Left lung (tissue), 10 donors: ENCODE results near the gene PREP. TPM values are rescaled to one million over a fixed set of nuclear protein-coding genes. Genes with fewer than 3 reads are reported as not detected.
A peak's percentile ranks its signal among the peaks of the same experiment; 100 is the strongest.
"Not testable (repeated sequence)": the region's sequence is repeated elsewhere in the genome, so short reads cannot be mapped to it uniquely, and the experiment has no call there.

Experiments used
- ATAC-seq: fragments of 200-7000 bp; cut with Tn5 transposase; one replicate; pipeline ENCODE4 v1.9.1; 2020; ENCODE audit warnings: moderate library complexity
- DNase-seq, 4 donors: peaks; one replicate each; pipeline ENCODE4 v3.0.0-alpha.2; 2013 to 2020
- H3K27ac ChIP-seq, 2 donors: fragments of 200-600 bp; sonication (generic) in 1 of 2; one replicate each; pipeline versions ENCODE4 v1.5.0 to v1.8.0; 2020 to 2021
- H3K27me3 ChIP-seq, 2 donors: fragments of 200-600 bp; sonication (generic) in 1 of 2; one replicate each; pipeline versions ENCODE4 v1.5.0 to v1.8.0; 2020 to 2021
- H3K36me3 ChIP-seq, 2 donors: fragments of 200-600 bp; sonication (generic) in 1 of 2; one replicate each; pipeline versions ENCODE4 v1.5.0 to v1.8.0; 2020 to 2021
- H3K4me1 ChIP-seq, 2 donors: fragments of 200-600 bp; one replicate each; pipeline ENCODE4 v1.8.0; 2021
- H3K4me3 ChIP-seq, 2 donors: fragments of 200-600 bp; sonication (generic) in 1 of 2; one replicate each; pipeline versions ENCODE4 v1.5.0 to v1.8.0; 2020 to 2021; ENCODE audit warnings: mild to moderate bottlenecking in 1 of 2
- H3K9me3 ChIP-seq, 2 donors: fragments of 200-600 bp; sonication (generic) in 1 of 2; one replicate each; pipeline versions ENCODE4 v1.5.0 to v1.8.0; 2020 to 2021
- CTCF ChIP-seq, 2 donors: fragments of 200-600 bp; sonication (generic) in 1 of 2; IDR thresholded peaks; one replicate each; pipeline versions ENCODE4 v1.5.0 to v1.8.0; 2021; ENCODE audit warnings: antibody characterized with exemption in 2 of 2
- intact Hi-C, 2 donors: fragments of 100-400 bp; cut with DNase I; formaldehyde crosslinking; loops; one replicate each; pipeline versions ENCODE4 v1.11.2 to v1.14.2; 2022
- polyA plus RNA-seq, 6 donors: library from polyadenylated mRNA; unstranded; fragments of 120-200 nt; gene quantifications; one replicate each; pipeline ENCODE4 v1.2.1, GENCODE V29; 2013; ENCODE audit not compliant: insufficient read length in 6 of 6
- total RNA-seq, 2 donors: library from RNA; stranded (reverse); fragmentation: NEBNext Ultra II Directional; extraction: Animal tissue kit (Norgen Biotek cat#: 25700); gene quantifications; one replicate each; pipeline ENCODE4 v1.2.1, GENCODE V29; 2021
- donor health status: DM: no; HTN: yes; CAD: no.
- donor health status: DM: no; HTN: no; CAD: no.

PREP gene
- total and polyA plus RNA-seq, 8 donors = 34.9 to 42.7 (median 36.8) TPM

- no peak for TF ChIP-seq CTCF (IDR thresholded peaks at IDR 0.05)
- Histone ChIP-seq H3K36me3 (peaks cover 0 to 53% of the 10 kb centered on the region in 2 donors), H3K27ac (no peak overlapping the region), H3K9me3 (no peaks in the 10 kb centered on the region), H3K4me3 (no peak overlapping the region), H3K27me3 (no peaks in the 10 kb centered on the region), H3K4me1 (peaks cover 0 to 6% of the 10 kb centered on the region in 2 donors)
- ATAC-seq = no peak
- DNase-seq = no peak
- intact Hi-C loops = no loop called here
These were observed 54.0 kb downstream of the PREP start for GRCh38 chr6:105348897-105349296.

GRCh38 chr6:105346052-105346451 is 56.8 kb downstream of the PREP start:
- H3K4me3 ChIP-seq = no peak overlapping the region
- H3K9me3 ChIP-seq = no peaks in the 10 kb centered on the region
- peaks cover 0 to 6% of the 10 kb centered on the region in 2 donors for H3K4me1 ChIP-seq
- no peak for DNase-seq
- H3K36me3 ChIP-seq = peaks cover 0 to 33% of the 10 kb centered on the region in 2 donors
- no peaks in the 10 kb centered on the region for H3K27me3 ChIP-seq
- intact Hi-C loops = no loop called here
- ATAC-seq = peak; percentile 30
- no peak for TF ChIP-seq CTCF (IDR thresholded peaks at IDR 0.05)
- no peak overlapping the region for H3K27ac ChIP-seq

GRCh38 chr6:105345506-105345905 is 57.4 kb downstream of the PREP start:
- Histone ChIP-seq H3K27ac (no peak overlapping the region), H3K4me3 (no peak overlapping the region), H3K9me3 (no peaks in the 10 kb centered on the region), H3K36me3 (peaks cover 0 to 28% of the 10 kb centered on the region in 2 donors), H3K4me1 (peaks cover 0 to 6% of the 10 kb centered on the region in 2 donors), H3K27me3 (no peaks in the 10 kb centered on the region)
- ATAC-seq (no peak), DNase-seq (no peak)
- intact Hi-C loops = no loop called here
- TF ChIP-seq CTCF (IDR thresholded peaks at IDR 0.05) = no peak

GRCh38 chr6:105344881-105345370 is 58.0 kb downstream of the PREP start:
- H3K27me3 ChIP-seq = no peaks in the 10 kb centered on the region
- TF ChIP-seq CTCF (IDR thresholded peaks at IDR 0.05) = no peak
- intact Hi-C loops = no loop called here
- H3K4me3 ChIP-seq = no peak overlapping the region
- H3K9me3 ChIP-seq = no peaks in the 10 kb centered on the region
- peaks cover 0 to 23% of the 10 kb centered on the region in 2 donors for H3K36me3 ChIP-seq
- peaks cover 0 to 6% of the 10 kb centered on the region in 2 donors for H3K4me1 ChIP-seq
- H3K27ac ChIP-seq = no peak overlapping the region
- peak; percentile 78 for ATAC-seq
- DNase-seq = no peak

- DNase-seq, ATAC-seq, intact Hi-C loops: not testable (repeated sequence)
These were observed 64.4 kb downstream of the PREP start for GRCh38 chr6:105338350-105338983.

GRCh38 chr6:105336986-105337385 is 65.9 kb downstream of the PREP start:
- H3K27me3 ChIP-seq = no peaks in the 10 kb centered on the region
- no peaks in the 10 kb centered on the region for H3K4me1 ChIP-seq
- no peak for ATAC-seq
- H3K9me3 ChIP-seq = no peaks in the 10 kb centered on the region
- DNase-seq = no peak
- peaks cover 0 to 10% of the 10 kb centered on the region in 2 donors for H3K36me3 ChIP-seq
- no peak overlapping the region for H3K4me3 ChIP-seq
- TF ChIP-seq CTCF (IDR thresholded peaks at IDR 0.05) = no peak
- intact Hi-C loops = no loop called here
- H3K27ac ChIP-seq = no peak overlapping the region

More at GRCh38 chr6:105338350-105338983, 64.4 kb downstream of the PREP start:
- H3K4me3 ChIP-seq, H3K9me3 ChIP-seq, H3K36me3 ChIP-seq, H3K4me1 ChIP-seq, H3K27ac ChIP-seq, H3K27me3 ChIP-seq: not testable (repeated sequence)
